HG03460 (cell line): Measurements from ENCODE around the gene HSPA12B.
A peak's percentile ranks its signal among the peaks of the same experiment; 100 is the strongest.

Source experiments
- ATAC-seq: cut with Tn5 transposase; IDR thresholded peaks from one replicate; pipeline ENCODE4 v1.9.1; 2021; ENCODE audit not compliant: unreplicated experiment

HSPA12B gene

DNA sequence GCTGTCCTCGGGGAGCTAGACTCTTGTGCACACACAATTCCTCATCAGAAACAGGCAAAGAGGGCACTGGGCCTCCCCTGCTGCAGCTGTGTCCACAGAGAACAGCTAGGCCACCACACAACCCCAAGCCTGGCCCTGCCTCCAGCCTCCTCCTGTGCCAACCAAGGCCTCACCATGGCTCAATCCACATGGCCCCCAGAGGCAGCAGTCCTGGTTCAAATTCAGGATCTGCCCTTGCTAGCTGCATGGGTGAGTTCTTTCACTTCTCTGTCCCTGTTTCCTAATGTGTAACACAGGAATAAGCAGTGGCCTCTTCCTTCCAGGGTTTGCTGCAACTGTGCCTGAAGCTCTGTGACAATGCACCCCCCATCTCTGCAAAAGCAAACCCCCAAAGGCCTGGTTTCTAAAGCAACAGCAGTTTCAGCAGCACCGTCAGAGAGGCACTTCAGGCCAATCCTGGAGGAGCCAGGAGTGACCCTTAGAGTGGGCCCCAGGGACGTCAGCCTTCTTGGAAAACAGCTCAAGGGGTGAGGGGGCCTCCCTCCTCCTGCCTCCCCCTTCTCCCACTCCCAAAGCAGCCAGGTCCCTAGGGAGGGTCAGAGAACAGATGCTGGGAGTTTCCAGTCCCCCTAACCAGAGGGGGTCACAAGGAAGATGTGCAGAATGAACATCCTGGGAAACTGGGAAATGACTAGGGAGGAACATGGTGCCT, 32.8 kb downstream of the HSPA12B start:
- ATAC-seq: no peak

DNA sequence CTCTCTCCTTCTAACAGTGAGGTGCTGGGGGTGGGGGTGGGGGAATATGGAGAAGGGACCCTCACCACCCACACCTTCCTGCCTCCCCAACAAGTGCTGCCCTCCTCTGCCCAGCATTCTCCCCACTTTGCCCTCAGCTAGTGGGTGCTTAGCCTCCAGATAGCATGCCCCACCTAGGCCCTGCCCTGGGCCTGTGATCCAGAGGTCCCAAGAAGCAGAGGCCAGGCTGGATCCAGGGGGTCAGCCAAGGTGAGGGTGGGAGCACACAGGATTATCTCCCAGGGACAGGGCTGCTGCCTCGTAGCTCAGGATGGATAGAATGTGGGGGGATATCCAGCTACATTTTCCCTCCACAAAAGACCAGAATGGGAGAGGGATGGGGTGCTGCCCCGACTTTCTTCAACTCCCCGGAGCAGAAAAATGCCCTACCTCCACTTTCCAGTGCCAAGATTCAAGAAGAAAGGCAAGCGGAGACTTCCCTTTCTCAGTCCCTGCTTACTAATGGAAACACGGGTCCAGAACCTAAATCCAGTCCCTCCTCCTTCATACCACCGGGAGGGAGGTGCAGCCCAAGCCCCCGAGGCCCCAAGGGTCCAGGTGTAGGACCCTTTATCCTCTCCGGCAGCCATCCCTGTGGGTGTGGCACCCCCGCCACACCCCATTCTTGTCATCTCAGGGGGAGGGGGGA, 34.1 kb downstream of the HSPA12B start:
- ATAC-seq: no peak

DNA sequence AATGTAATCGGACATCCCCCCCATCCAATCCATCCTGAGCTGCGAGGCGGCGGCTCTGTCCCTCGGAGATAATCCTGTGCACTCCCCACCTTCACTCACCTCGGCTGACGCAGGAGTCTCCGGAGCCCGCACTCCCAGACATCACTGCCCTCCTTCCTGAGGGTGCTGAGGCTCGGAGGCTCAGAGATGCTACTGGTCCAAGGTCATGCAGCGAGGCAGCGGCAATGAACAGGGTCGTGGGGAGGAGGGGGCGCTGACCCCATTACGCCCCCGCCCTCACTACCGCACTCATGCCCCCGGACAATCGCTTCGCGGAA, 34.6 kb downstream of the HSPA12B start:
- ATAC-seq: no peak

DNA sequence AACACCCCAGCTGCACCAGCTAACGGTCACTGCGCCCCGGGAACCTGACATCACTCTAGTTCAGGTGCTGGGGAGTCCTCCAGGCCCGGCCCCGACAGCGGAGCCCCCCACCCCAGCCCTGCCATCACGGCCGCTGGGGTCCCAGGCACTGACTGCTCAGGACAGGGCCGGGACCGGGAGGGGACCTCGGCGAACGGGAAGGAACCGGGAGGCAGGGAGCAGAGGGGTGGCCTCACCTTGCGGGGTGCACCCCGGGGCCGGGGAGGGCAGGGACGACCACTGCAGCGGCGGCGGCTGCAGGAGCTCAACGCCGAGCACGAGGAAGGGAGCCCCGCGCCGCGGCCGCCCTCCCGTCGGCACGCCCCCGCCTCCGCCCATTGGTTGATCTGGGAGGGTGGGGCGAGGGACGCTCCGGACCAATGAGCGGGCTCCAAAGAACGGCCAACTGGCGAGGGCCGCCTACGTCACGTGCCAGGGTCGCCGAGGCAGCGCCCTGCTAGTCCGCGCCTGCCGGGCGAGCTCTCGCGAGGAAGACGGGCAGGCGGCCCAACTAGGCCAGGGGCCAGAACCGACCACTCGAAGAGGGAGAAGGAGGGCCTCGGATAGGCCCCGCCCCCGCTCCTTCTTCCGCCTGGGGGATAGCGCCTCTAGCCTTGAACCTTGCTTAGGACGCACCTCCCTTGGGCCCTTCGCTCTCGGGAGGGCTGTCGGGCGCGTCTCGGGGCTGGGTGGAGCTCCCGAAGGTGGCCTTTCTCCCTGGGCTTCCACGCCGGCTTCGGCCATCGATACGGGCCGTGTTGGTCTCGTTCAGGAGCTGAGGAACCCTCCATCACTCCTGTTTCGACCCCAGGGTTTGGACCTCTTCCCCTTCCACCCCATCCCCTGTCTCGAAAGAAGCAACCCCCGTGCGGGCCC, 35.2 kb downstream of the HSPA12B start, which contains the start of gene ADISSP:
Gene ADISSP (minus strand): TSS at position 327 of the 915 bp plus-strand sequence. CDS start 7,653 bp downstream, outside the sequence.
- peak; percentile 93 for ATAC-seq

DNA sequence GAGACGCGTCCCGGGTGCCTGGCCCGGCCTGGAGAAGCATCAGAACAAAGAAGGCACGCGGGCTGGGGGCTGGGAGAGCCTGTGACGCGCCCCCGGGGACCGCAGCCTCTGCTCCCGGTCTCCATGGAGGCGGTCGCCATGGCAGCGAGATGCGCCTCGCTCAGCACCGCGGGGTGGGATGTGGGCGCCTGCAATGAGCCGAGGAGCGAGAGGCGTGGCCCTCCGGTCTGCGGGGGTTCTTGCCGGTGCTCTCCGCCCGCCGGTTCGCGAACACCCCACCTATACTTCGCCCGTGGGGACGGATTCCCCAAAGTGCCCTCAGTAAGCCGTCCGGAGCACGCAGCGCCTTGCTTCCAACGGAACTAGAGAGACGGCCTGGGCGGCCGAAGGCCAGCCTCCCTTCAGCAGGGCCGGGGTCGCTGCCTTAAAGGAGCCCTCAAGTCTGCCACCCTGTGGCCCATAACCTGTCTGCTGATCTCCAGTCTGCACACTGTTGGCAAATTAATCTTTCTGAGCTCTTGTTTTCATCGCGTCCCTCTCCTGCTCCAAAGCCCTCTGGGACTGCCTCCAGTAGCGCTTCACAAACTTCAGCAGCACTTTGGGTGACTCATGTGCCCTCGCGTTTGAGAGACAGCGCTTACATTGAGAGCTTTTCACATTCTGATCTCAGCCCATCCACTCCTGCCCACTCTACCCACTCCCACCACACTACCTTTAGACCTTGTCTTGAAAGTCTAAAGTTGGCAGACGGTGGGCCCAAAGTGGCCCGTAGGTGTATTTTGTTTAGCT, 36.1 kb downstream of the HSPA12B start:
- ATAC-seq: peak; percentile 35

DNA sequence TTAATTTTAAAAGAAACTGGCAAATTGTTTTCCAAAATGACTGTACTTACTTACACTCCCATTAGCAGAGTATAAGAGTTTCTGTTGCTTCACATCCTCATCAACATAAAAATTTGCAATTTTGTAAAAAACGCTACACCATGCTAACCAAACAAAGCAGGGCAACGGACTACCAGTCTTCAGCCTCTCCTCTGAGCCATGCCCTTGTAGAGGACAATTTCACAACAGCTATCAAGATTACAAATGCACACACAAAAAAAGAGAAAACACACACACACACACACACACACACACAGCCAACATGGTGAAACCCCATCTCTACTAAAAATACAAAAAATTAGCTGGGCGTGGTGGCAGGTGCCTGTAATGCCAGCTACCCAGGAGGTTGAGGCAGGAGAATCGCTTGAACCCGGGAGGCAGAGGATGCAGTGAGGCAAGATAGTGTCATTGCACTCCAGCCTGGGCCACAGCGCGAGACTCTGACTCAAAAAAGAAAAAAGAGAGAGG, 39.1 kb downstream of the HSPA12B start:
- ATAC-seq: no peak

DNA sequence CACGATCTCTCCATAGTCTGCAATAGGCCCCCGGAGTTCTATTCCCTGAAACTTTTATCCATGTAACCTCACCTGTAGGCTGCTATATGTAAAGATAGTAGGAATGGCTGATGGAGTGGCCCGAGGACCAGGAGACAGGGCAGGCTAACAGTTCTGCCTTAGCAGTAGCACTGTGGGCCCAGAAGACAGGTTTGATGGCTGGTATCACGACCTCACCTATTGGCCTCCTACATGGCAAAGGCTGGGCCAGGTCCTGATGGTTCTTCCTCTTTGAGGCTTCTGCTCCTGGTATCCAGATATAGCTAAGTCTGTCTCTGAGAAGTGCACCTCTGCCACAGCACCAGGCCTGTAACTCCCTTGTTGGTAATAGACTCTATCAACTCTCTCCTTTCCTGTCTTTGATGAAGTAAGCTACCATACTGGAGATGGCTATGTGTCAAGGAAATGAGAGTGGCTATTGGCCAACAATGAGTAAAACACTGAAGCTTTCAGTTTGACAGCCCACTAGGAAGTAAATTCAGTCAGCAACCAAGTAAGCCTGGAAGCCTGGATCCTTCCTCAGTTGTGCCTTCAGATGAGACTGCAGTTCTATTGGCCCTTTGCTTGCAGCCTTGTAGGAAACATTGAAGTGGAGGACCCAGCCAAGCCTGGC, 43.1 kb downstream of the HSPA12B start:
- no peak for ATAC-seq

DNA sequence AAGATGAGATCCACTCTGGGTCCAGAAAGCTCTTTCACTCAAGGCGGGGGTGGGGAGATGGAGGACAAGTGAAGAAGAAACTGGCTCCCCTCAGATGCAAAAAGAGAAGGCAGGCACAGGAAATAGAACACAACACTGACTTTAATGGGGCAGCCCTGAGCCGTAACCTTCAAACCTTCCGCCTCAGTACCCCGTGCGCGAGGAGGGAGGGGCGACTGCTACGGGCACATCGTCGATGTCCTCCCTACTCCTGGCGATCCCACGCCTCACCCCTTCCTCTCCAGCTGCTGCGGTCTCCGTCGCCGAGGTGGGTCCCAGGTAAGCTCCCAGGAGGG, 44.9 kb downstream of the HSPA12B start:
- no peak for ATAC-seq

DNA sequence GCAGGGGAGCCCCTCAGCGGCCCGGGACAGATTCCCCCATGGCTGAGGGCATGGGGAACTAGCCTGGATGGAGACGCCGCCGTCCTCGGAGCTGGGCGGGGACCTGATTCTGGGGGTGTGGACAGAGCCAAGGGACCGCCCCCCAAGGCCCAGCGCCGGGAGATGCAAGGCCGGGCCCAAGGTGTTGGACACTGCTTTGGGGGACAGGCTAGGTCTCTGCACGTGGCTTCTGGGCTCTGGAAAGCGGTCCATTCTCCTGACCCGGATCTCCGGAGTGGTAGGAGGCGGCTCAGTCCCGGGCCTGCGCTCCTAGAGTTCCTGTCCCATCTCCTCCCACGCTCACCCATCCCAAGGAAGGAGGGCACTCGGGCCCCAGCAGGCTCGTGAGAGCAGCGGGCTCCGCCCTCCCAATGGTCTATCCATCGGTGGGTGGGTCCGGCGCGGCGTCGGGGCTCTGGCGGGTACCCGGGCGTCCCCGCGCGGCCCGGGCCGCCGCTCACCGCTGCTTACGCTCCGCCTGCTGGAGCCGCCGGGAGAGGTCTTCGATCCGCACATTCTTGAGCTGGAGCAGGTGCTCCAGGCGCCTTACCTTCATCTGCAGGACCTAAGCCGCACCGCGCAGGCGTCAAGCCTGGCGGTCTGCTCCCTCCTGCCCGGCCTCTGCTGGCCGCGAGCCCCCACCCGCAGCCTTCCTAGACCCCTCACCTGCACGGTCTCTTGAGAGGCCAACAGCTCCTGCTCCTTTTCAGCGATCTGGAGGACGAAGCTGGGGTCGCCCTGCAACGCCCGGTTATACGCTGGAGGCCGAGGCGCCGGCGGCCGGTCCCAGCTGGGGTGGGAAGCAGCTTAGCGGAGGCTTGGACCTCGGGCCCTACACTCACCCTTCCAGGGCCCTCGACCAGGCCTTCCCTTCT, 45.5 kb downstream of the HSPA12B start:
- no peak for ATAC-seq

DNA sequence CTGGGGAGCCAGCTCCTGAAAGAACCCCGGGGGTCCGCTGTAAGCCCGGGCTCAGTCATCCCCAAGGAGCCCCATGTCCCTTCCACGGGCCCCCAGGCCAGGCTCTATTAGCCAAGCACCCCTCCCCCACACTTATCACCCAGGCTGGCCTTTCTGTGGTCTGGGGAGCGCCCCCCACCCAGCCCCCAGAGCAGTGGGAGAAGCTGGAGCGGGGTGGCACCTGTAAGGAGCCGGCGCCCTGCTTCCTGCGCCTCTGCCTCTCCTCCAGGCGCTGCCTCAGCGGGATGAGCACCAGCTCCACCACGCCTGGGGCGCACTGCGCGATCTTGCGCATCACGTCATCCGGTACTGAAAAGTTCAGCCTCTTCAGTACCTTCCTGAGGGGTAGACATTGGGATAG, 46.5 kb downstream of the HSPA12B start:
- ATAC-seq: no peak

DNA sequence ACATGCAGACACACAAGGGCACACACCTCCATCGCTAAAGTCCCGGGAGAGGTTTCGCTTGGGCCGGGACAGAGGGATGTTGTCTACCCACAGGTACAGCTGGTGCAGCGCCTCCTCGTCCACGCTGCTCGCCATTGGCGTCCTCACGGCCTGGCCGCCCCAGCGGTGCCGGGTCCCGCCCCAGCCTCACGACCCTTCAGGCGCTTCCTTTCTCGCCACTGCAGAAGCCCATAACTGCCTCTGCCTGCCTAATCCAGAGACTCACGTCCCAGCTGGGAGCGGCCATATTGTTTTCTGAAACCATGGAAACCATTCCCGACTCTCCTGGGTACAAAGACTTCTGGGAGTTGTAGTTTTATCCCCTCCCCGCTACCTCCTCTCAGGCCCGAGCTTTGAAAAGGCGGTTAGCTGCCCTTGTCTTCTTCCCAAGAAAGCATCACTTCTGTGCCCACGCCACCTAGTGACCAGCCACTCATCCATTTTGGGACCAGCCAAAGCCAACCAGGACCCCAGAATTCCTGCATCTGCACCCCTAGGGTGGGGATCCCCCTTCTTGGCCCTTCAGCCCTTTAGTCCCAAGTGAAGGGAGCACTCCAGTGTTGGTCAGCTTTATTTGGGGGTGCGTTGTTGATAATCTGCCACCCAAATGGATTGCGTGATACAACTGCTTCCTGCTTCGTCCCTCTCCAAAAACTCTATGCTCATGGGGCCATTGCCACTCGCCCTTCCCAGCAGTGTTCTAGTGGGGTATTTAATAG, 48.8 kb downstream of the HSPA12B start, which contains the start of gene SPEF1:
Gene SPEF1 (minus strand): TSS at position 296 of the 758 bp plus-strand sequence. CDS start 161 bp downstream, at position 135.
- ATAC-seq: peak; percentile 65

DNA sequence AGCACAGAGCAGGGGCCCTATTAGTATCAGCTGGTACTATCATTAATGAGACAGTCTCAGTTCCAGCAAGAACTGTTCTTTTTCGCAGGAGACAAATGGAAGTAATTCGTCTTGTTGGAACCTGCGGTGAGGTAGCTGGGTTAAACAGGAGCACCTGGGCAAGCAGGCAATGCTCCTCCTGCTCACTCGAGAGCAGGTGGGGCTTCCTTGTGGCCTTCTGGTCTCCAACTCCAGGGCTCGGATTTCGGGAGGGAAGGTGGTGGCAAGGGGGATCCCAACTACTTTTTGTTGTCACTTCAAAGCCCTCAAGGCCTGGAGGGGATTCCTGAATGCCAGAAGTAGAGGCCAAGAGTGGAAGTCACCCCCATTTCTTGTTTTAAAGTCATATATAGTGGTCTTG, 50.1 kb downstream of the HSPA12B start:
- no peak for ATAC-seq

DNA sequence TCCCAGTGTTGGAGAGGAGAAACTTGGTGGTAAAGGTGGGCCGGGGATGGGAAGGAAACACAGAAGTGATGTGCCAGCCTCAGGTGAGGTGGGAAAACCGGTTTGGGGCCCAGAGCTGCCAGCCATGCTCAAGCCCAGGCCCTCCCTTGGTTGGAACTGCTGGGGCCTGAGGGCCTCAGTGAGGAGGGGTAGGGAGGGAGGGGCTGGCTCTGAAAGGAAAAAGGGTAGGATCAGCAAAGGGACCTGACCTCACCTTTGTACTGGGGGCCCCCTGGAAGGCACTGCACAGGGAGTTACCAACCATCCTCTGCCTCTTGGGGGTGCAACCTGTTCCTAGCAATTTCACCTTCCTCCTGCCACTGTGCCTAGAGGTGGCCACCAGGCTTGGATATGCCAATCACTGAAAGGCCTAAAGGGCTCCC, 50.6 kb downstream of the HSPA12B start:
- ATAC-seq: no peak

DNA sequence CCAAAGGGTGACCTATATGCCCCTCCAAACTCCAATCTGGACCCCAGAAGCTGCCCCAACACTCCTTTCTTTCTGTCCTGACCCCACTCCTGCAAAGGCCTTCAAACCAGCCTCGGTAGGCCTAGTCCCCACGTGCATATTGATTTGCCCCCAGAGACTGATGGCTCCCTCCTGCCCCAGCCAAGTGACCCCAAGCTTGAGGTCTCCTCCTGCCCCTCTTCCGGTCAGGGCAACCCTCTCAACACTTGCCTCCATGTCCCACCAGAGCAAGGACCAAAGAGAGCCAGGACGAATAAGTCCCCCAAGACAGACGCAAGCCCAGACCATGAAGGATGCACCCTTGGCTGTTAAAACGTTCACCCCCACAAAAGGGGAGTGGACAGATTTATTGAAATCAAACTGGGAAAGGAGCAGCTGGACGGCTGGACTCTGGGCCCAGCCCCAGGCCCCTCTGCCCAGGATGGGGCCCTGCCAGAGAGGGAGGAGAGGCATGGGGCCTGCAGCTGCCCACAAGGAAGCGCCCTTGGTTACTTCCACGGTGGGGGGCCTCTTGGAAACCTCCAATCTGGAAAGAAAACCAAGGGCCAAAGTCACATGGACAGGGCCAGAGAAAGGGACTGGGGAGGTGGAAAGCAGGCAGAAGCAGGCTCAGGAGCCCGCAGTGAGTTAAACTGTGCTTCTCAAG, 51.2 kb downstream of the HSPA12B start:
- no peak for ATAC-seq

DNA sequence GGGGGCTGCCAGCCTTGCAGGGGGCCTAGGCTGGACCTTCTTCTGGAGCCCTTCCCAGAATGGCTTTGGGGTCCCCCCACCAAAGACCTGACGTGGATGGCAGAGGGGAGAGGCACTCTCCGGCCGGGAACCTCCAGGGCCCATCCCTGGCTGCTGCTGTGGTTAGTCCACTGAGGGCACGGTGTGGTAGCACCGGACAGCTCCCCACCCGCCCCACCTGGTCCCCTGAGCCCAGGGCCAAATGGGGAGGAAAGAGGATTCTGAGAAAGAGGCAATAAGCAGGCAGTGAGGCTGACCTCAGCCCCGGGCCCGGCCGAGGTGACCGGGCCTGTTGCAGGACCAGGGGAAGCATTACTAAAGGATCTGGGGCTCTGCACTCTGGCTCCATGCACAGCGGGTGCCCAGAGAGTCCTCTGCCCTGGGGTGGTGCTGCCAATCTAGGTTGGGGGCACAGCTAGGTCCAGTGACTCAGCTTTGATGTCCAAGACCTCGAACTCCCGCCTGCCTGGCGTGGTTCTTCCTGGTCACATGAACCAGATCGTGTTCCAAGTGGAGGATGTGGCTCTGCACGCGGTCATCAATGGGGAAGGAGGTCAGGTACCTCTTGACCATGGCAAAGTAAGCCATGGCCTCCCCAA, 51.9 kb downstream of the HSPA12B start:
- ATAC-seq: no peak

DNA sequence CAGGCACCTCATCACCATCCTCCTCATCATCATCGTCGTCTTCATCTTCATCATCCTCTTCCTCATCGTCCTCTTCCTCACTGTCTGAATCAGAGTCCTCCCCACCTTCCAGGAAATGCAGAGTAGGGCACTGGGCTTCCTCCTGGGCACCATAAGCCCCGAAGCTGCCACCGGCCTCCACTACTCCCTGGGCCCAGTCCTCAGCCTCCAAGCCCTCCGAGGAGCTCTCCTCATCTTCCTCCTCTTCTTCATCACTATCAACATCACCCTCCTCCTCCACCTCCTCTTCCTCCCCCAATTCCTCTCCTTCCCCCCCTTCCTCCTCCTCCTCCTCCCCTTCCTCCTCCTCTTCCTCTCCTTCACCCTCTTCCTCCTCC, 52.4 kb downstream of the HSPA12B start:
- ATAC-seq: no peak
